ENCODE data around the gene ELMO1. TPM values are rescaled to one million over a fixed set of nuclear protein-coding genes. Genes with fewer than 3 reads are reported as not detected.

ELMO1 gene
- polyA plus RNA-seq, 1 donor (not counting 4 experiments of a cell fraction or from before 2014, with no cell fraction given), result not detected

DNA sequence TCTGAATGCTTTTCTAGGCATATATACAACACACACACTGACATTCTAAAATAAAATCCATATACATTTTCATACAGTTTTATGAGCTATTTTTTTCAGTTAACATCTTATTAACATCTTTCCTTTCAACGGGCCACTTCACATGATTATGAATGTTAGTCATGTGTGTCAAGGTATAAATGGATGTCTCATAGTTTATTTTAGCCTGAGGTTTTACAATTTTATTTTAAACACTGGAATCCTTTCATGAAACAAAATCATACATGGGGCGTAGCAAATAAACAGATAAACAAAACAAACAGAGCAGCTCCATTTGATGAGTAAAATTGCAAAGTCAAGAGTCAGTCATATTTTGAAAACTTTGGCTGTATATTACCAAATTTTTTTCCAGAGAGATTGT, 604.3 kb downstream of the ELMO1 start:
- TF ChIP-seq CTCF (optimal IDR thresholded peaks at IDR 0.05 in 1 of 3, IDR thresholded peaks at IDR 0.05 in 1 of 3, conservative IDR thresholded peaks at IDR 0.05 in 1 of 3; ENCODE audit: extremely low read depth in 1 of 3, insufficient read depth in 2 of 3, low read length in 3 of 3) (no peak), EZH2 (IDR thresholded peaks at IDR 0.05; ENCODE audit: low read length) (no peak)
- DNase-seq (ENCODE audit: low read depth, low spot score), result no peak
- Histone ChIP-seq H4K20me1 (ENCODE audit: control insufficient read depth, extremely low read depth, insufficient read depth, low read length) (no peaks in the 10 kb centered on the region), H3K27ac (ENCODE audit: control insufficient read depth, insufficient read depth, low read length) (no peak overlapping the region), H3K9me3 (ENCODE audit: control insufficient read depth, low read depth, low read length) (no peaks in the 10 kb centered on the region), H2AFZ (ENCODE audit: control insufficient read depth, low read length) (no peak overlapping the region), H3K9ac (ENCODE audit: control insufficient read depth, extremely low read depth, insufficient read depth, low read length) (no peak overlapping the region), H3K4me2 (ENCODE audit: control insufficient read depth, extremely low read depth, insufficient read depth, low read depth, low read length) (no peak overlapping the region), H3K9me1 (ENCODE audit: control insufficient read depth, extremely low read depth, insufficient read depth, low read length) (no peaks in the 10 kb centered on the region), H3K27me3 (ENCODE audit: control insufficient read depth, extremely low read depth, insufficient read depth, low read length) (no peaks in the 10 kb centered on the region), H3K79me2 (ENCODE audit: control insufficient read depth, insufficient read depth, low read length) (no peaks in the 10 kb centered on the region), H3K4me1 (ENCODE audit: control insufficient read depth, extremely low read depth, insufficient read depth, low read length) (no peaks in the 10 kb centered on the region), H3K4me3 (ENCODE audit: control insufficient read depth in 2 of 3, extremely low read depth in 1 of 3, insufficient read depth in 2 of 3, low read depth in 1 of 3, low read length in 3 of 3) (no peak overlapping the region), H3K36me3 (ENCODE audit: control insufficient read depth in 2 of 2, extremely low read depth in 1 of 2, insufficient read depth in 2 of 2, low read length in 2 of 2) (no peaks in the 10 kb centered on the region)
- dilution Hi-C loops (cut with MboI; ENCODE audit: extremely low pct_ligation_motif_present, low sequenced_read_pairs), result no loop called here
- no peak for FAIRE-seq

DNA sequence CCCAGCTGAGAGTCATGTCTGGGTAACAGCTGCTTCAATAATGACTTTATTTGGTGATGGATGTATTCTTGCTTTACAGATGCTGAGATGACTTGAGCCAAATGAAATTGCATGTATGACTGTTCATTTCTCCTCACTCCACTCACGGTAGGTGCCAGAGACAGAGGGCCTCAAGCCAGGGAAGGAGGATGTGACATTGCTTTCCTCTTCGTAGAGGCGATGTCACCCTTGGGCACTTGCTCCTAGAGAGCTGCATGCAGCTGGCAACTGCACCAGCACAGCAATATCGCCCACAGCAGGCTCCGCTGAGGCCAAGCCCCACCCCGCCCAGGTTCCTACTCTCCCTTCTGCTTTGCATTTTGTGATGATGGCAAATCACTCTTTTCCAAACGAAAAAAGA, 607.8 kb downstream of the ELMO1 start:
- no peak for FAIRE-seq
- H3K9me3 ChIP-seq (ENCODE audit: control insufficient read depth, low read depth, low read length), result no peaks in the 10 kb centered on the region

More for the DNA sequence above, 607.8 kb downstream of the ELMO1 start:
- Histone ChIP-seq H3K79me2 (ENCODE audit: control insufficient read depth, insufficient read depth, low read length) (no peaks in the 10 kb centered on the region), H3K9ac (ENCODE audit: control insufficient read depth, extremely low read depth, insufficient read depth, low read length) (no peak overlapping the region), H3K4me3 (ENCODE audit: control insufficient read depth in 2 of 3, extremely low read depth in 1 of 3, insufficient read depth in 2 of 3, low read depth in 1 of 3, low read length in 3 of 3) (no peak overlapping the region), H3K36me3 (ENCODE audit: control insufficient read depth in 2 of 2, extremely low read depth in 1 of 2, insufficient read depth in 2 of 2, low read length in 2 of 2) (no peaks in the 10 kb centered on the region), H3K4me1 (ENCODE audit: control insufficient read depth, extremely low read depth, insufficient read depth, low read length) (no peaks in the 10 kb centered on the region), H3K27me3 (ENCODE audit: control insufficient read depth, extremely low read depth, insufficient read depth, low read length) (no peaks in the 10 kb centered on the region), H4K20me1 (ENCODE audit: control insufficient read depth, extremely low read depth, insufficient read depth, low read length) (no peaks in the 10 kb centered on the region), H3K4me2 (ENCODE audit: control insufficient read depth, extremely low read depth, insufficient read depth, low read depth, low read length) (no peak overlapping the region), H2AFZ (ENCODE audit: control insufficient read depth, low read length) (peak overlapping the region; percentile 14), H3K9me1 (ENCODE audit: control insufficient read depth, extremely low read depth, insufficient read depth, low read length) (no peaks in the 10 kb centered on the region), H3K27ac (ENCODE audit: control insufficient read depth, insufficient read depth, low read length) (no peak overlapping the region)
- DNase-seq (ENCODE audit: low read depth, low spot score), result no peak
- no peak for TF ChIP-seq CTCF (optimal IDR thresholded peaks at IDR 0.05 in 1 of 3, IDR thresholded peaks at IDR 0.05 in 1 of 3, conservative IDR thresholded peaks at IDR 0.05 in 1 of 3; ENCODE audit: extremely low read depth in 1 of 3, insufficient read depth in 2 of 3, low read length in 3 of 3)
- no peak for TF ChIP-seq EZH2 (IDR thresholded peaks at IDR 0.05; ENCODE audit: low read length)
- dilution Hi-C loops (cut with MboI; ENCODE audit: extremely low pct_ligation_motif_present, low sequenced_read_pairs), result no loop called here

All from keratinocyte (primary cell).